Panc1 (cell line): ENCODE results near the gene CLUH. TPM values are rescaled to one million over a fixed set of nuclear protein-coding genes. Genes with fewer than 3 reads are reported as not detected.

ENCODE experiments used
- ATAC-seq: fragments of 200-7000 bp; cut with Tn5 transposase; 2 replicates; pipeline ENCODE4 v1.9.1; 2020; ENCODE audit warnings: mild to moderate bottlenecking, moderate library complexity
- BruUV-seq: library from RNA; stranded (reverse); fragments of 400-500 nt; replicated peaks from 2 replicates; lab custom pipeline; 2021; lab: Mats Ljungman, UMichigan
- CTCF ChIA-PET: fragments of 300-600 bp; sonication (Branson Sonifier 250); formaldehyde crosslinking; loops from one replicate; lab custom pipeline; 2022; ENCODE audit warnings: antibody characterized with exemption; lab: Charles Lee
- POLR2A ChIA-PET: fragments of 300-600 bp; sonication (Branson Sonifier 250); formaldehyde crosslinking; loops from one replicate; lab custom pipeline; 2022; ENCODE audit warnings: antibody characterized with exemption; lab: Charles Lee
- DNase-seq: peaks from one replicate; pipeline ENCODE4 v3.0.0-alpha.2; 2010; ENCODE audit warnings: low read depth, low spot score
- H3K27ac ChIP-seq: 2 replicates; pipeline ENCODE4 v1.5.1; 2011; ENCODE audit warnings: mild to moderate bottlenecking, low read length, inconsistent platforms
- H3K27me3 ChIP-seq: fragments of 200-500 bp; sonication (Bioruptor generic); 2 replicates; pipeline ENCODE4 v1.6.0; 2014; ENCODE audit warnings: low read length, inconsistent platforms; ENCODE audit not compliant: control insufficient read depth, insufficient read depth
- H3K36me3 ChIP-seq: fragments of 200-500 bp; sonication (Bioruptor generic); 2 replicates; pipeline ENCODE4 v1.5.1; 2014; ENCODE audit warnings: inconsistent platforms, mild to moderate bottlenecking, low read length, moderate library complexity; ENCODE audit not compliant: control insufficient read depth, insufficient read depth
- H3K4me1 ChIP-seq: 2 replicates; pipeline ENCODE4 v1.5.1; 2011; ENCODE audit warnings: inconsistent platforms, mild to moderate bottlenecking, low read length, moderate library complexity; ENCODE audit not compliant: control insufficient read depth, insufficient read depth
- H3K4me3 ChIP-seq, 2 experiments: 2 replicates each; pipeline ENCODE4 v1.5.1; 2011 to 2012; ENCODE audit warnings: low read depth in 2 of 2, low read length in 2 of 2, mild to moderate bottlenecking in 2 of 2, inconsistent platforms in 1 of 2, moderate library complexity in 1 of 2
- H3K9me3 ChIP-seq: fragments of 200-500 bp; sonication (Bioruptor generic); 2 replicates; pipeline ENCODE4 v1.5.1; 2014; ENCODE audit warnings: low read depth, mild to moderate bottlenecking, inconsistent platforms, low read length, moderate library complexity; ENCODE audit not compliant: control insufficient read depth, insufficient read depth
- CTCF ChIP-seq: fragments of 450-650 bp; IDR thresholded peaks from 2 replicates; pipeline ENCODE4 v1.5.1; 2017; ENCODE audit warnings: mild to moderate bottlenecking
- POLR2AphosphoS5 ChIP-seq: IDR thresholded peaks from 2 replicates; pipeline ENCODE4 v1.6.1; 2012; ENCODE audit warnings: mild to moderate bottlenecking, low read depth, low read length, moderate library complexity
- REST ChIP-seq, 2 experiments: IDR thresholded peaks; 2 replicates each; pipeline ENCODE4 v1.6.1; 2011 to 2012; ENCODE audit warnings: low read depth in 2 of 2, control low read depth in 1 of 2, low read length in 1 of 2, mild to moderate bottlenecking in 1 of 2, moderate library complexity in 1 of 2; ENCODE audit not compliant: insufficient read depth in 1 of 2
- SIN3A ChIP-seq: IDR thresholded peaks from 2 replicates; pipeline ENCODE4 v1.6.1; 2012; ENCODE audit warnings: low read depth, mild to moderate bottlenecking, low read length, moderate library complexity, borderline replicate concordance; ENCODE audit not compliant: insufficient read depth
- TCF7L2 ChIP-seq: IDR thresholded peaks from 2 replicates; pipeline ENCODE4 v1.6.1; 2011; ENCODE audit warnings: mild to moderate bottlenecking, low read depth, low read length, inconsistent platforms
- in situ Hi-C: cut with HindIII; loops from 2 replicates; pipeline ENCODE4 v1.10.0; 2016; ENCODE audit warnings: low sequenced_read_pairs, low pct_unique_long_range_greater_than_20kb
- intact Hi-C: fragments of 100-400 bp; cut with micrococcal nuclease; formaldehyde crosslinking; loops from one replicate; pipeline ENCODE4 v1.10.0; 2022; ENCODE audit not compliant: unreplicated experiment
- total RNA-seq: library from RNA; stranded (reverse); gene quantifications from one replicate; pipeline ENCODE4 v1.2.1, GENCODE V29; 2021; ENCODE audit not compliant: unreplicated experiment

The CLUH gene
- total RNA-seq, 1 experiment from 2014 or later = 119 TPM

DNA sequence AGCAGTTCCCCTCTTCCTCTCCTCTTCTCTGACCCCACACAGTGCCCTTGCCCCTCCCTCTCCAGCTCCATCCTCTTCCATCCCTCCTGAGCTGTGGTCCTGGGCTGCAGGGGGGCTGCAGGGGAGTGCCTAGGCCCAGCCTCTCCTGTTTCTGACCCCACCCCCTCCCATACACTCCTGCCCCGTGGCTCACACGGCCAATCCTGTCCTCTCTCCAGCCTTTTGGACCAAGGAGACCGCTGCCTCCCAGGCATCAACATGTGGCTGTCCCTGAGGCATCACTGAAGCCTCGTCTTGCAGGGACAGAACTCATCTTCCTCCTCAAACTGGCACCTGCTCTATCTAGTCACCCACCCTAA lies 6.7 kb downstream of the CLUH start:
- no TSS peak for BruUV-seq
- Histone ChIP-seq H3K36me3 (0 out of 2 replicates have a peak, but pooled peaks cover 3% of the 10 kb centered on the region), H3K27ac (no peak overlapping the region), H3K4me3 (no peak overlapping the region), H3K27me3 (no peaks in the 10 kb centered on the region), H3K4me1 (peaks cover 19% of the 10 kb centered on the region), H3K9me3 (no peaks in the 10 kb centered on the region)
- DNase-seq = no peak
- in situ Hi-C loops = no loop called here
- ATAC-seq = no peak
- intact Hi-C loops = no loop called here
- POLR2A ChIA-PET = no interaction called here
- TF ChIP-seq TCF7L2 (no peak), POLR2AphosphoS5 (no peak), REST (IDR thresholded peaks at IDR 0.05; ENCODE audit: insufficient read depth in 1 of 2, low read depth in 2 of 2, low read length in 1 of 2) (no peak), SIN3A (no peak), CTCF (no peak)
- CTCF ChIA-PET = no interaction called here

DNA sequence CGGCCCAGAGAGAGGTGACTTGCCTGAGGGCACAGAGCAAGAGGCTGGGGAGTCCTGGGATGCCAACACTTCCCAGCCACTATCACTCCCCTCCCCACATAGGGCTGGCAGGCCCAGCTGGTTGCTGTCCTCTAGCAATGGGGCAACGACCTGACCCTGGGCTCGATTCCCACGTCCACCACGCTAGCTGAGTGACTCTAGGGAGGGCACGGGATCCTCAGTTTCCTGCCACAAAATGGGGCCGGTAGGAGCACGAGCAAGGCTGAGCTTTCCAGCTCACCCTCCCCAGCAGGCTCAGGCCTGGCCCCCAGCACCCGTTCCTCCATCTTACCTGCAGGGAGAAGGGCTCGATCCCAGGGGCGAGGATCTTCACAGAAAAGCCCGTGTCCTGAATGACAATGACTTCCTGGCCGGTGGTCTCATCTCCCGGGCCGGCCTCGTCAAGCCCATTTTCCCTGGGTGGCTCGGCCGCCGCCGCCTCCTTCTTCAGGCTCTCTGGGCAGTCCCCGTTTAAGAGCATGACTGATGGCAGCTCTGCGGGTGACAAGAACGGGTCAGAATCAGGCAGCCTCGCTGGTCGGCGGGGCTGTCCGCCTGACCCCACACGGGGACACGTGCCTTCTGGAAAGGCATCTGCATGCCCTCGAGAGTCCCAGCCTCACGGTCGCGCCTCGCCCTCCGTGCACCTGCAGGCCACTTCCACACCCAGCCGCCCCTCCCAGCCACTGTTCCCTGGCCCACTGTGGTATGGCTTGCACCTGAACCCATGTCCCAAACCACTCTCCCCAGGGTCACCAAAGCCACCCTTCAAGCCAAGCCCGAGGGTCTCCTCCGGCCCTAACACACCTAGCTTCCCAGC lies 7.3 kb downstream of the CLUH start:
- TF ChIP-seq REST (IDR thresholded peaks at IDR 0.05; ENCODE audit: insufficient read depth in 1 of 2, low read depth in 2 of 2, low read length in 1 of 2) = no peak
- TF ChIP-seq POLR2AphosphoS5 = no peak
- TF ChIP-seq SIN3A = no peak
- TF ChIP-seq TCF7L2 = no peak
- no peak for TF ChIP-seq CTCF
- DNase-seq = no peak
- no peak overlapping the region for H3K4me3 ChIP-seq
- no peaks in the 10 kb centered on the region for H3K9me3 ChIP-seq
- H3K27me3 ChIP-seq = no peaks in the 10 kb centered on the region
- H3K27ac ChIP-seq = no peak overlapping the region
- no TSS peak for BruUV-seq
- in situ Hi-C loops = no loop called here
- H3K36me3 ChIP-seq = 0 out of 2 replicates have a peak, but pooled peaks cover 3% of the 10 kb centered on the region
- ChIA-PET POLR2A (no interaction called here), CTCF (no interaction called here)
- intact Hi-C loops = no loop called here
- H3K4me1 ChIP-seq = peaks cover 16% of the 10 kb centered on the region
- no peak for ATAC-seq
